ENCODE data around the gene MMP2. TPM values are rescaled to one million over a fixed set of nuclear protein-coding genes. Genes with fewer than 3 reads are reported as not detected.
A peak's percentile ranks its signal among the peaks of the same experiment; 100 is the strongest.

Gene MMP2
- total and polyA plus RNA-seq, 2 donors (not counting 1 experiment from before 2014, with no cell fraction given), result 760 to 1,311 TPM

DNA sequence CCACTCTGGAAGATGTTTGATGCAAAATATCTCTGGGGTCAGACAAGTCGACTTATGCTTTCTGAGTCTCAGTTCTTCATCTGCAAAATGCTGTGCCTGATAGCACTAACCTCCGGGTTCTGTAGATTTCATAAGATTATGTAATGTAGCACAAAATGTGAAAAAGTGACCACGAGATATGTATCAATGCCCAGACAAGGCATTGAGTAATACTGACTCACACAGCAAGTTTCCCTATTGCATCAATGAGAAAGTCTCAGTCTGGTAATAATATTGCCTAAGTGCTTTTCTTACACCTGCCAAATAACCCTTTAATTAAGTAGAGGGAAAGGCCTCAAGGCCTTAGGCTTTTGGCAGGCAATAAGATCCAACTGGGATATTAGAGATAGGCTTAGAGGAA, 41.4 kb upstream of the MMP2 start:
- H3K4me3 ChIP-seq (replicated peaks in 1 of 4; ENCODE audit: control extremely low read depth in 1 of 4, insufficient read depth in 1 of 4, low read depth in 3 of 4, low read length in 4 of 4), result no peak overlapping the region
- no peaks in the 10 kb centered on the region for H3K79me2 ChIP-seq (ENCODE audit: control insufficient read depth, insufficient read depth, low read length)
- no peak overlapping the region for H3K27ac ChIP-seq (ENCODE audit: insufficient read depth, low read length)
- no peaks in the 10 kb centered on the region for H3K27me3 ChIP-seq (ENCODE audit: control insufficient read depth, insufficient read depth, low read length)
- H3K4me2 ChIP-seq (ENCODE audit: extremely low read depth, insufficient read depth, low read length), result no peak overlapping the region
- H3K9me3 ChIP-seq (ENCODE audit: control insufficient read depth, insufficient read depth, low read depth, low read length), result no peaks in the 10 kb centered on the region
- DNase-seq (ENCODE audit: low read depth in 2 of 2), result peak; percentile 25 to 35
- no peaks in the 10 kb centered on the region for H3K36me3 ChIP-seq (ENCODE audit: control insufficient read depth, insufficient read depth, low read length)
- no peaks in the 10 kb centered on the region for H4K20me1 ChIP-seq (ENCODE audit: control insufficient read depth, extremely low read depth, insufficient read depth, low read length)
- TF ChIP-seq, protein P1, sequence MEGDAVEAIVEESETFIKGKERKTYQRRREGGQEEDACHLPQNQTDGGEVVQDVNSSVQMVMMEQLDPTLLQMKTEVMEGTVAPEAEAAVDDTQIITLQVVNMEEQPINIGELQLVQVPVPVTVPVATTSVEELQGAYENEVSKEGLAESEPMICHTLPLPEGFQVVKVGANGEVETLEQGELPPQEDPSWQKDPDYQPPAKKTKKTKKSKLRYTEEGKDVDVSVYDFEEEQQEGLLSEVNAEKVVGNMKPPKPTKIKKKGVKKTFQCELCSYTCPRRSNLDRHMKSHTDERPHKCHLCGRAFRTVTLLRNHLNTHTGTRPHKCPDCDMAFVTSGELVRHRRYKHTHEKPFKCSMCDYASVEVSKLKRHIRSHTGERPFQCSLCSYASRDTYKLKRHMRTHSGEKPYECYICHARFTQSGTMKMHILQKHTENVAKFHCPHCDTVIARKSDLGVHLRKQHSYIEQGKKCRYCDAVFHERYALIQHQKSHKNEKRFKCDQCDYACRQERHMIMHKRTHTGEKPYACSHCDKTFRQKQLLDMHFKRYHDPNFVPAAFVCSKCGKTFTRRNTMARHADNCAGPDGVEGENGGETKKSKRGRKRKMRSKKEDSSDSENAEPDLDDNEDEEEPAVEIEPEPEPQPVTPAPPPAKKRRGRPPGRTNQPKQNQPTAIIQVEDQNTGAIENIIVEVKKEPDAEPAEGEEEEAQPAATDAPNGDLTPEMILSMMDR (conservative IDR thresholded peaks at IDR 0.05 in 1 of 2, IDR thresholded peaks at IDR 0.05 in 1 of 2; ENCODE audit: low read depth in 1 of 2, low read length in 2 of 2), result no peak
- no peak for TF ChIP-seq EZH2 (IDR thresholded peaks at IDR 0.05; ENCODE audit: low read length, missing control alignments)
- H3K9ac ChIP-seq (ENCODE audit: insufficient read depth, low read length), result no peak overlapping the region
- H3K4me1 ChIP-seq (ENCODE audit: control insufficient read depth, extremely low read depth, insufficient read depth, low read length), result no peaks in the 10 kb centered on the region
- no peak overlapping the region for H2AFZ ChIP-seq (ENCODE audit: low read length)

DNA sequence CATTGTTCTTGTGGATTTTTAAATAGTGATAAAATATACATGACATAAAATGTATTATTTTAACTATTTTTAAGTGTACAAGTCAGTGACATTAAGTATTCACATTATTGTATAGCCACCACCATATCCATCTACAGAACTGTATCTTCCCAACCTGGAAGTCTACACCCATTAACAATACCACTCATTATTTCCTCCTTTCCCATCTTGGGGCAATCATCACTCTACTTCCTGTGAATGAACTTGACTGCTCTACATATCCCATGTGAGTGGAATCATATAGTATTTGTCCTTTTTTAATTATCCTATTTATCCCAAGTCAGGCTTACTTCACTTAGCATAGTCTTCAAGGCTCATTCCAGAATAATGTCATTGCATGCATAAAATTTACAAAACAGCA, 40.7 kb upstream of the MMP2 start:
- TF ChIP-seq EZH2 (IDR thresholded peaks at IDR 0.05; ENCODE audit: low read length, missing control alignments), result no peak
- TF ChIP-seq, protein P1 (conservative IDR thresholded peaks at IDR 0.05 in 1 of 2, IDR thresholded peaks at IDR 0.05 in 1 of 2; ENCODE audit: low read depth in 1 of 2, low read length in 2 of 2), result no peak
- H3K36me3 ChIP-seq (ENCODE audit: control insufficient read depth, insufficient read depth, low read length), result no peaks in the 10 kb centered on the region
- H3K79me2 ChIP-seq (ENCODE audit: control insufficient read depth, insufficient read depth, low read length), result no peaks in the 10 kb centered on the region
- no peaks in the 10 kb centered on the region for H4K20me1 ChIP-seq (ENCODE audit: control insufficient read depth, extremely low read depth, insufficient read depth, low read length)
- no peak overlapping the region for H3K4me3 ChIP-seq (replicated peaks in 1 of 4; ENCODE audit: control extremely low read depth in 1 of 4, insufficient read depth in 1 of 4, low read depth in 3 of 4, low read length in 4 of 4)
- H3K27me3 ChIP-seq (ENCODE audit: control insufficient read depth, insufficient read depth, low read length), result no peaks in the 10 kb centered on the region
- DNase-seq (ENCODE audit: low read depth in 2 of 2), result no peak
- no peak overlapping the region for H3K27ac ChIP-seq (ENCODE audit: insufficient read depth, low read length)
- no peak overlapping the region for H3K9ac ChIP-seq (ENCODE audit: insufficient read depth, low read length)
- H3K9me3 ChIP-seq (ENCODE audit: control insufficient read depth, insufficient read depth, low read depth, low read length), result no peaks in the 10 kb centered on the region
- no peak overlapping the region for H2AFZ ChIP-seq (ENCODE audit: low read length)
- no peaks in the 10 kb centered on the region for H3K4me1 ChIP-seq (ENCODE audit: control insufficient read depth, extremely low read depth, insufficient read depth, low read length)
- no peak overlapping the region for H3K4me2 ChIP-seq (ENCODE audit: extremely low read depth, insufficient read depth, low read length)

GRCh38 chr16:55439101-55439690, 39.8 kb upstream of the MMP2 start:
- no peak overlapping the region for H3K27ac ChIP-seq (ENCODE audit: insufficient read depth, low read length)
- H3K4me3 ChIP-seq (replicated peaks in 1 of 4; ENCODE audit: control extremely low read depth in 1 of 4, insufficient read depth in 1 of 4, low read depth in 3 of 4, low read length in 4 of 4), result no peak overlapping the region
- H4K20me1 ChIP-seq (ENCODE audit: control insufficient read depth, extremely low read depth, insufficient read depth, low read length), result no peaks in the 10 kb centered on the region
- TF ChIP-seq, protein P1 (conservative IDR thresholded peaks at IDR 0.05 in 1 of 2, IDR thresholded peaks at IDR 0.05 in 1 of 2; ENCODE audit: low read depth in 1 of 2, low read length in 2 of 2), result no peak
- TF ChIP-seq EZH2 (IDR thresholded peaks at IDR 0.05; ENCODE audit: low read length, missing control alignments), result no peak
- H3K4me1 ChIP-seq (ENCODE audit: control insufficient read depth, extremely low read depth, insufficient read depth, low read length), result no peaks in the 10 kb centered on the region
- no peaks in the 10 kb centered on the region for H3K9me3 ChIP-seq (ENCODE audit: control insufficient read depth, insufficient read depth, low read depth, low read length)
- H2AFZ ChIP-seq (ENCODE audit: low read length), result no peak overlapping the region
- H3K36me3 ChIP-seq (ENCODE audit: control insufficient read depth, insufficient read depth, low read length), result no peaks in the 10 kb centered on the region
- H3K79me2 ChIP-seq (ENCODE audit: control insufficient read depth, insufficient read depth, low read length), result no peaks in the 10 kb centered on the region
- DNase-seq (ENCODE audit: low read depth in 2 of 2), result no peak
- H3K9ac ChIP-seq (ENCODE audit: insufficient read depth, low read length), result no peak overlapping the region
- no peaks in the 10 kb centered on the region for H3K27me3 ChIP-seq (ENCODE audit: control insufficient read depth, insufficient read depth, low read length)
- H3K4me2 ChIP-seq (ENCODE audit: extremely low read depth, insufficient read depth, low read length), result no peak overlapping the region

Measured in fibroblast of lung (primary cell).